Duodenal mucosa (tissue), 2 donors: Measurements from ENCODE around the gene SH3BP2.

ENCODE experiments used
- H3K27ac ChIP-seq: one replicate; pipeline ENCODE4 v1.7.0; 2013; ENCODE audit warnings: low read depth, low read length
- H3K27me3 ChIP-seq, 2 donors: one replicate each; pipeline ENCODE4 v1.7.0; 2013; ENCODE audit warnings: low read length in 2 of 2, control low read depth in 1 of 2; ENCODE audit not compliant: insufficient read depth in 2 of 2, control insufficient read depth in 1 of 2
- H3K36me3 ChIP-seq, 2 donors: one replicate each; pipeline ENCODE4 v1.7.0; 2013; ENCODE audit warnings: low read length in 2 of 2, control low read depth in 1 of 2; ENCODE audit not compliant: insufficient read depth in 2 of 2, control insufficient read depth in 1 of 2
- H3K4me1 ChIP-seq, 2 donors: one replicate each; pipeline ENCODE4 v1.7.0; 2013; ENCODE audit warnings: low read length in 2 of 2, control low read depth in 1 of 2; ENCODE audit not compliant: insufficient read depth in 2 of 2, control insufficient read depth in 1 of 2
- H3K4me3 ChIP-seq, 2 donors: one replicate each; pipeline ENCODE4 v1.7.0; 2013; ENCODE audit warnings: low read length in 2 of 2, low read depth in 1 of 2
- H3K9ac ChIP-seq, 2 donors: one replicate each; pipeline ENCODE4 v1.7.0; 2013; ENCODE audit warnings: low read length in 2 of 2, low read depth in 1 of 2
- H3K9me3 ChIP-seq, 2 donors: one replicate each; pipeline ENCODE4 v1.7.0; 2013; ENCODE audit warnings: low read length in 2 of 2, control low read depth in 1 of 2; ENCODE audit not compliant: control insufficient read depth in 1 of 2

SH3BP2 gene

DNA sequence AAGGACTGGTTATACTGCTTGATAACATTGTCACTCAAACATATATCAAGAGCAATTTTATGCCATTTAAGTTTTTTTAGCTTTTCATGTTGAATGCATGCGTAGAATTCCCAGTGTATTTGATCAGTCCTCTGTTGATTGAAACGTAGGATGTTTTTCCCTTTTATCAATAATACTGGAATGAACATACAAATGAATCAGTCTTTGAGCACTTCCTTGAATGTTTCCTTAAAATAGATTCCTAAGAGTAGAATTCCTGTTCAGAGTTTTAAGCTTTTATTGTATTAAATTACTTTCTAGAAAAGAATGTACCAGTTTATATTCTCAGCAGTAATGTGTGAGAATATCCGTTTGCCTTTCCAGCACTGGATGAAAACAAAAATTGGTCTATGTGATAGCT is 88.5 kb downstream of the SH3BP2 start:
- Histone ChIP-seq H3K36me3 (peaks cover 27 to 64% of the 10 kb centered on the region in 2 donors), H3K9ac (no peak overlapping the region), H3K9me3 (no peaks in the 10 kb centered on the region), H3K27me3 (no peaks in the 10 kb centered on the region), H3K4me1 (no peaks in the 10 kb centered on the region), H3K4me3 (no peak overlapping the region), H3K27ac (no peak overlapping the region)

DNA sequence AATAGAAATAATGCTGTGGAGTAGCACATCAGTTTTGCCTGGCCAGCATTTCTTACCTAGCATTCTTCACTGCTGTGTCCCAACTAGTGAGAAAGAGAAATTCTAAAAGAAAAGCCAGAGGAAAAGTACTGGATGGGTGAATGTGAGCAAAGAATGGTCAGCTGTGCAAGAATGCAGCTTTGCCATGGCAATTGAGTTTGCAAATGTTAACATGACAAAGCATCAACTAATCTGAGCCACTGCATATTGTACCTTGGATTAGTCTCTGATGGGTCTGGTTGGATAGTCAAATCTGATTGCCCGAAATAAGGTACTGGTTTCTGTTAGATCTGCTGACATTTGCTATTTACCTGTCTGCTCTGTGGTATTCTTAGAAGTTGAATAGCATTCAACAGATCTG is 89.5 kb downstream of the SH3BP2 start:
- Histone ChIP-seq H3K27me3 (no peaks in the 10 kb centered on the region), H3K27ac (no peak overlapping the region), H3K9me3 (no peaks in the 10 kb centered on the region), H3K36me3 (peaks cover 29 to 67% of the 10 kb centered on the region in 2 donors), H3K4me1 (no peaks in the 10 kb centered on the region), H3K4me3 (no peak overlapping the region), H3K9ac (no peak overlapping the region)

DNA sequence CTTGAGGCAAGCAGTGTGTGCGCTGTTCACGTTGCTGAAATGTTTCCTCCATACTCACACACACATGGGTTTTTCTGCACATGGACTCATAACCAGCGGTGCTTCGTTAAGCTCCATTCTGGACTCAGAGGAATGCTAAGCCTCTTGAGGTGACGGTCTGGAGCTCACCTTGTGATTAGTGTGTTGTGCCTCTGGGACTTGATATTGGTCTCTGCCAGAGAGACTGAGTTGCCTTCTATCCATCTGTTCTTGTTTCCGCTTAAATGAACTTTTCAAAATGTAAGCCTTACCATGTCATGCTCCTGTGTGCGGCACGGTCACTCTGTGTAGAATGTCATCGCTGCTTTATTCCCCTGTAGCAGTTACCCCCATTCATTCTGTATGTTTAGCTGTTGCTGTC is 93.3 kb downstream of the SH3BP2 start:
- peaks cover 29 to 60% of the 10 kb centered on the region in 2 donors for H3K36me3 ChIP-seq
- H3K27me3 ChIP-seq = no peaks in the 10 kb centered on the region
- no peak overlapping the region for H3K27ac ChIP-seq
- no peaks in the 10 kb centered on the region for H3K9me3 ChIP-seq
- H3K9ac ChIP-seq = no peak overlapping the region
- H3K4me1 ChIP-seq = no peaks in the 10 kb centered on the region
- no peak overlapping the region for H3K4me3 ChIP-seq

DNA sequence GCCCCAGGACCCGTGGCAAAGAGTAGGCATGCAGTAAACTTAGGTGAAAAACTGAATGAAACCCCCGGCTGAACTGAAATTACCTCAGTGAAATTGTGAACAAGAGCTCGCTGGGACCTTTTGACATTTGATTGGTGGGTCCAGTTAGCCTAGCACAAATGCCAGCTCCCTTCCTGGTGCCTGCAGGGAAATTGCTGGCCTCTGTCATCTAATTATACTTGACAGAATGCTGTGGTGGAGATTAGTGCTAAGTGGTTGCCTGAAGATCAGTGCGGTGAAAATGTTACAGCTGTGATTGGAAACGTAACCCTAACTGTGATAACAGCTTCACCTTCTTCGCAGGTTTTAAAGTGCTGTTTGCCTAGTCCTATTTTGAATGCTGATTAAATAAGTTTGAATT is 93.7 kb downstream of the SH3BP2 start:
- Histone ChIP-seq H3K27me3 (no peaks in the 10 kb centered on the region), H3K9me3 (no peaks in the 10 kb centered on the region), H3K36me3 (peaks cover 29 to 57% of the 10 kb centered on the region in 2 donors), H3K9ac (no peak overlapping the region), H3K27ac (no peak overlapping the region), H3K4me3 (no peak overlapping the region), H3K4me1 (peaks cover 0 to 2% of the 10 kb centered on the region in 2 donors)

DNA sequence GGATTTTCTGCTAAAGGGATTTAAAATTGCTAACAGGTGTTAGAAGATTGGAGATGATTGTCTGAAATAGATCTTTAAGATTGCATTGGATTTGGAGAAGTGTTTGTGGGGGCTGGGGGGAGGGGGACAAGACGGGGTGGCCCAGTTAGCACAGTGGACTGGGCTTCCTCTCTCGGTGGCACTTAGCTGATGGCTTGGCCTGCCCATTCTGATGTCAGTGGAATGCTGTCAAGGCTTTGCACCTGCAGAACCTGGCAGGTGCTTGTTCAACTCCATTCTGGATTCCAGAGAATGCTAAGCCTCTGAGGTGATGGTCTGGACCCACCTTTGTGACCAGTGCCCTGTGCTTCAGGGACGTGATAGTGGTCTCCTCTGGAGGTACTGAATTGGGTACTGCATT is 94.5 kb downstream of the SH3BP2 start:
- peaks cover 28 to 53% of the 10 kb centered on the region in 2 donors for H3K36me3 ChIP-seq

DNA sequence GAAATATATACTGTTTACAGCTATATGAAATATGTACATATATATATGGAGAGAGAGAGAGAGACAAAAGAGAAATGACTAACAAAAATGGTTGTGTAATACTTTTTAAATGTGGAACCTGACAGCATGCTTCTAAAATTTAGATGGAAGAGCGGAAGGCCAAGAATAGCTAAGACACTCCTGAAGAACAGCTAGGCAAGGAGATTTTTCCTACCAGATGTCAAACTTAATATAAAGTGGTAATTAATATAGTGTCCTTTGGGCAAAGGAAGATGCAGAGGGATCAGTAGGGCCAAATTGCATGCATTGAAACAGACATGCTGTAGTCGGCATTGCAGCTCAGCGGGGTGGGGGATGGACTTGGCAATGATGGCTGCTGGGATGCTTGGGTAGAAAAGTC is 96.0 kb downstream of the SH3BP2 start:
- no peaks in the 10 kb centered on the region for H3K27me3 ChIP-seq
- H3K9me3 ChIP-seq = no peaks in the 10 kb centered on the region
- no peak overlapping the region for H3K4me3 ChIP-seq
- no peak overlapping the region for H3K9ac ChIP-seq
- peaks cover 24 to 51% of the 10 kb centered on the region in 2 donors for H3K36me3 ChIP-seq
- H3K4me1 ChIP-seq = peaks cover 0 to 4% of the 10 kb centered on the region in 2 donors
- H3K27ac ChIP-seq = no peak overlapping the region

More for the DNA sequence above, 94.5 kb downstream of the SH3BP2 start:
- H3K4me1 ChIP-seq = peaks cover 0 to 4% of the 10 kb centered on the region in 2 donors
- H3K4me3 ChIP-seq = no peak overlapping the region
- no peaks in the 10 kb centered on the region for H3K9me3 ChIP-seq
- no peaks in the 10 kb centered on the region for H3K27me3 ChIP-seq
- no peak overlapping the region for H3K9ac ChIP-seq
- H3K27ac ChIP-seq = no peak overlapping the region
